Esophagus squamous epithelium (tissue), 4 donors: ENCODE measurements around the gene PAGE1.

Source experiments
- POLR2A ChIP-seq, 4 donors: fragments of 450-650 bp; IDR thresholded peaks; one replicate each; pipeline ENCODE4 v1.6.1; 2017; ENCODE audit warnings: antibody characterized with exemption in 4 of 4, mild to moderate bottlenecking in 4 of 4, moderate library complexity in 3 of 4
- TF ChIP-seq, protein P1 (sequence below), 6 experiments: fragments of 450-650 bp in 4 of 6; fragments of 200-600 bp in 2 of 6; sonication (generic) in 2 of 6; IDR thresholded peaks; one replicate each; pipeline ENCODE4 v1.5.1; 2016 to 2019; ENCODE audit warnings: antibody characterized with exemption in 6 of 6, mild to moderate bottlenecking in 4 of 6, moderate library complexity in 4 of 6

DNA sequence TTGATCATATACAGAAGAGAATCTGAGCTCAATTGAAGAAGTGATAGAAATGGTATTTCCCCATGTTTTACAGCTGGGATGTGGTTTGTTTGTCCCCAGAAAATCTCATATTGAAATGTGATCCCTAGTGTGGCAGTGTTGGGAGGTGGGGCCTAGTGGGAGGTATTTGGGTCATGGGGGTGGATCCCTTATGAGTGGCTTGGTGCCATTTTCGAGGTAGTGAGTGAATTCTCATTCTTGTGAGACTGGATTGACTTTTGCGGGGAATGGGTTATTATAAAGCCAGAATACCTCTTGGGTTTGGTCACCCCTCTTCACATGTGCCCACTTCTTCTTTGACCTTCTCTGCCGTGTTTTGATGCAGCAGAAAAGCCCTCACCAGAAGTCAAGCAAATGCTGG lies 29.6 kb upstream of the PAGE1 start:
- TF ChIP-seq, protein P1, sequence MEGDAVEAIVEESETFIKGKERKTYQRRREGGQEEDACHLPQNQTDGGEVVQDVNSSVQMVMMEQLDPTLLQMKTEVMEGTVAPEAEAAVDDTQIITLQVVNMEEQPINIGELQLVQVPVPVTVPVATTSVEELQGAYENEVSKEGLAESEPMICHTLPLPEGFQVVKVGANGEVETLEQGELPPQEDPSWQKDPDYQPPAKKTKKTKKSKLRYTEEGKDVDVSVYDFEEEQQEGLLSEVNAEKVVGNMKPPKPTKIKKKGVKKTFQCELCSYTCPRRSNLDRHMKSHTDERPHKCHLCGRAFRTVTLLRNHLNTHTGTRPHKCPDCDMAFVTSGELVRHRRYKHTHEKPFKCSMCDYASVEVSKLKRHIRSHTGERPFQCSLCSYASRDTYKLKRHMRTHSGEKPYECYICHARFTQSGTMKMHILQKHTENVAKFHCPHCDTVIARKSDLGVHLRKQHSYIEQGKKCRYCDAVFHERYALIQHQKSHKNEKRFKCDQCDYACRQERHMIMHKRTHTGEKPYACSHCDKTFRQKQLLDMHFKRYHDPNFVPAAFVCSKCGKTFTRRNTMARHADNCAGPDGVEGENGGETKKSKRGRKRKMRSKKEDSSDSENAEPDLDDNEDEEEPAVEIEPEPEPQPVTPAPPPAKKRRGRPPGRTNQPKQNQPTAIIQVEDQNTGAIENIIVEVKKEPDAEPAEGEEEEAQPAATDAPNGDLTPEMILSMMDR (IDR thresholded peaks at IDR 0.05): no peak
- no peak for TF ChIP-seq POLR2A (IDR thresholded peaks at IDR 0.05)
